Fibroblast of the aortic adventitia (primary cell): ENCODE data around the gene RACK1. TPM values are rescaled to one million over a fixed set of nuclear protein-coding genes. Genes with fewer than 3 reads are reported as not detected.
A peak's percentile ranks its signal among the peaks of the same experiment; 100 is the strongest.

Experiments
- DNase-seq: peaks from one replicate; pipeline ENCODE4 v3.0.0-alpha.2; 2010; ENCODE audit warnings: low read depth
- H3K4me3 ChIP-seq: 2 replicates; pipeline ENCODE4 v1.5.1; 2011; ENCODE audit warnings: low read depth, mild to moderate bottlenecking, control low read depth, low read length, moderate library complexity
- total RNA-seq: library from RNA; depleted of rRNA; stranded (reverse); fragments of >200 nt; gene quantifications from 2 replicates; pipeline ENCODE4 v1.2.3, GENCODE V29; 2012; ENCODE audit warnings: low replicate concordance
- TF ChIP-seq, protein P1 (sequence below): IDR thresholded peaks from 2 replicates; pipeline ENCODE4 v1.5.1; 2011; ENCODE audit warnings: mild to moderate bottlenecking, low read length, control low read depth, inconsistent platforms; ENCODE audit not compliant: insufficient read depth

Gene RACK1
- total RNA-seq, 1 donor, result 4,931 TPM

GRCh38 chr5:181195249-181195761 lies 48.4 kb downstream of the RACK1 start:
- TF ChIP-seq, protein P1, sequence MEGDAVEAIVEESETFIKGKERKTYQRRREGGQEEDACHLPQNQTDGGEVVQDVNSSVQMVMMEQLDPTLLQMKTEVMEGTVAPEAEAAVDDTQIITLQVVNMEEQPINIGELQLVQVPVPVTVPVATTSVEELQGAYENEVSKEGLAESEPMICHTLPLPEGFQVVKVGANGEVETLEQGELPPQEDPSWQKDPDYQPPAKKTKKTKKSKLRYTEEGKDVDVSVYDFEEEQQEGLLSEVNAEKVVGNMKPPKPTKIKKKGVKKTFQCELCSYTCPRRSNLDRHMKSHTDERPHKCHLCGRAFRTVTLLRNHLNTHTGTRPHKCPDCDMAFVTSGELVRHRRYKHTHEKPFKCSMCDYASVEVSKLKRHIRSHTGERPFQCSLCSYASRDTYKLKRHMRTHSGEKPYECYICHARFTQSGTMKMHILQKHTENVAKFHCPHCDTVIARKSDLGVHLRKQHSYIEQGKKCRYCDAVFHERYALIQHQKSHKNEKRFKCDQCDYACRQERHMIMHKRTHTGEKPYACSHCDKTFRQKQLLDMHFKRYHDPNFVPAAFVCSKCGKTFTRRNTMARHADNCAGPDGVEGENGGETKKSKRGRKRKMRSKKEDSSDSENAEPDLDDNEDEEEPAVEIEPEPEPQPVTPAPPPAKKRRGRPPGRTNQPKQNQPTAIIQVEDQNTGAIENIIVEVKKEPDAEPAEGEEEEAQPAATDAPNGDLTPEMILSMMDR, result no peak
- H3K4me3 ChIP-seq, result no peak overlapping the region
- DNase-seq, result no peak

GRCh38 chr5:181194489-181195248 lies 49.0 kb downstream of the RACK1 start:
- DNase-seq, result no peak
- no peak overlapping the region for H3K4me3 ChIP-seq
- TF ChIP-seq, protein P1, result no peak

- TF ChIP-seq, protein P1, result no peak
Measured at GRCh38 chr5:181193656-181194055, 50.0 kb downstream of the RACK1 start.

GRCh38 chr5:181192337-181193046 lies 51.2 kb downstream of the RACK1 start:
- H3K4me3 ChIP-seq, result peak overlapping the region; percentile 88
- TF ChIP-seq, protein P1, result no peak
- no peak for DNase-seq

More at GRCh38 chr5:181193656-181194055, 50.0 kb downstream of the RACK1 start:
- DNase-seq, result no peak
- H3K4me3 ChIP-seq, result no peak overlapping the region

- H3K4me3 ChIP-seq, result peak overlapping the region; percentile 91
- TF ChIP-seq, protein P1, result no peak
- peak; percentile 95 for DNase-seq
Measured at GRCh38 chr5:181191526-181192336, 52.0 kb downstream of the RACK1 start.

- peak; percentile 39 for DNase-seq
- TF ChIP-seq, protein P1, result no peak
- peak overlapping the region; percentile 91 for H3K4me3 ChIP-seq
Measured at GRCh38 chr5:181190711-181191525, 52.8 kb downstream of the RACK1 start.
